Calu3 (cell line): ENCODE data around the gene LBP. TPM values are rescaled to one million over a fixed set of nuclear protein-coding genes. Genes with fewer than 3 reads are reported as not detected.

Experiments used
- Bru-seq: library from RNA; stranded (reverse); fragments of 400-500 nt; gene quantifications from one replicate; lab custom pipeline; 2021; lab: Mats Ljungman, UMichigan
- BruChase-seq, 2 experiments: library from RNA; stranded (reverse); fragments of 400-500 nt; gene quantifications; one replicate each; lab custom pipeline; 2021; lab: Mats Ljungman, UMichigan
- BruUV-seq: library from RNA; stranded (reverse); fragments of 400-500 nt; replicated peaks from 2 replicates; lab custom pipeline; 2021; lab: Mats Ljungman, UMichigan
- CTCF ChIA-PET: fragments of 300-600 bp; sonication (Branson Sonifier 250); formaldehyde crosslinking; loops from one replicate; lab custom pipeline; 2022; ENCODE audit warnings: antibody characterized with exemption; lab: Charles Lee
- DNase-seq: peaks from one replicate; pipeline ENCODE4 v3.0.0; 2022
- H3K27ac Mint-ChIP-seq: one replicate; pipeline ENCODE4 v1.8.0; 2022; ENCODE audit warnings: mixed read lengths; ENCODE audit not compliant: unreplicated experiment
- H3K27me3 Mint-ChIP-seq: one replicate; pipeline ENCODE4 v1.8.0; 2022; ENCODE audit warnings: mixed read lengths; ENCODE audit not compliant: unreplicated experiment
- H3K36me3 Mint-ChIP-seq: one replicate; pipeline ENCODE4 v1.8.0; 2022; ENCODE audit warnings: mild to moderate bottlenecking, moderate library complexity, mixed read lengths; ENCODE audit not compliant: insufficient read depth, unreplicated experiment
- H3K4me1 Mint-ChIP-seq: one replicate; pipeline ENCODE4 v1.8.0; 2022; ENCODE audit warnings: mild to moderate bottlenecking, low read depth, mixed read lengths; ENCODE audit not compliant: unreplicated experiment
- H3K4me3 Mint-ChIP-seq: one replicate; pipeline ENCODE4 v1.8.0; 2022; ENCODE audit warnings: mild to moderate bottlenecking, low read depth, moderate library complexity, mixed read lengths; ENCODE audit not compliant: unreplicated experiment
- H3K9me3 Mint-ChIP-seq: one replicate; pipeline ENCODE4 v1.8.0; 2022; ENCODE audit warnings: low read depth, mixed read lengths; ENCODE audit not compliant: unreplicated experiment
- intact Hi-C: fragments of 100-400 bp; cut with micrococcal nuclease; formaldehyde crosslinking; loops from one replicate; pipeline ENCODE4 v1.10.0; 2022; ENCODE audit not compliant: unreplicated experiment
- long read RNA-seq: library from polyadenylated mRNA; stranded (forward); transcript quantifications from one replicate; pipeline ENCODE4 v2.0.0, GENCODE V29; 2022
- total RNA-seq: library from RNA; stranded (reverse); gene quantifications from 2 replicates; pipeline ENCODE4 v1.2.3, GENCODE V29; 2022
- TF ChIP-seq, protein P1 (sequence below): fragments of 200-600 bp; IDR thresholded peaks from one replicate; pipeline ENCODE4 v1.8.0; 2022; ENCODE audit warnings: antibody characterized with exemption; ENCODE audit not compliant: unreplicated experiment

The LBP gene, protein sequence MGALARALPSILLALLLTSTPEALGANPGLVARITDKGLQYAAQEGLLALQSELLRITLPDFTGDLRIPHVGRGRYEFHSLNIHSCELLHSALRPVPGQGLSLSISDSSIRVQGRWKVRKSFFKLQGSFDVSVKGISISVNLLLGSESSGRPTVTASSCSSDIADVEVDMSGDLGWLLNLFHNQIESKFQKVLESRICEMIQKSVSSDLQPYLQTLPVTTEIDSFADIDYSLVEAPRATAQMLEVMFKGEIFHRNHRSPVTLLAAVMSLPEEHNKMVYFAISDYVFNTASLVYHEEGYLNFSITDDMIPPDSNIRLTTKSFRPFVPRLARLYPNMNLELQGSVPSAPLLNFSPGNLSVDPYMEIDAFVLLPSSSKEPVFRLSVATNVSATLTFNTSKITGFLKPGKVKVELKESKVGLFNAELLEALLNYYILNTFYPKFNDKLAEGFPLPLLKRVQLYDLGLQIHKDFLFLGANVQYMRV
- total RNA-seq (not detected in 2 replicates), Bru-seq, nascent RNA (not detected), BruChase-seq, experiment 1, labeled RNA remaining after a 6-hour chase (not detected), BruChase-seq, experiment 2, labeled RNA remaining after a 2-hour chase (not detected)
- long read RNA-seq = 0 reads

DNA sequence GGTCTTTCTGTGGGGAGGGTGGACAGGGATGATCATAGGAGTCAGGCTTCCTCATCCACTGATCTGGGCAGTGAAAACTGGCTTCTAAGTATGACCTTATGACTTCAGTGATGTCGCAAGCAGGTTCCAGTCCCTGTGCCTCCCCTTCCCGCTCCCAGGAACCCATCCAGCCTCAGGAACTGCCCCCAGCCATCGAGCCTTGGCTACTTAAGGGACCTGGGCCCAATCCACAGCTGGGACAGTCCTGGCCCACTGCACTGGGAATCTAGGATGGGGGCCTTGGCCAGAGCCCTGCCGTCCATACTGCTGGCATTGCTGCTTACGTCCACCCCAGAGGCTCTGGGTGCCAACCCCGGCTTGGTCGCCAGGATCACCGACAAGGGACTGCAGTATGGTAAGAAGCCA lies at the start of gene LBP:
LBP (plus strand) TSS at position 236 of the 405 bp plus-strand sequence; CDS start at position 271, 35 bp downstream.
- TF ChIP-seq, protein P1, sequence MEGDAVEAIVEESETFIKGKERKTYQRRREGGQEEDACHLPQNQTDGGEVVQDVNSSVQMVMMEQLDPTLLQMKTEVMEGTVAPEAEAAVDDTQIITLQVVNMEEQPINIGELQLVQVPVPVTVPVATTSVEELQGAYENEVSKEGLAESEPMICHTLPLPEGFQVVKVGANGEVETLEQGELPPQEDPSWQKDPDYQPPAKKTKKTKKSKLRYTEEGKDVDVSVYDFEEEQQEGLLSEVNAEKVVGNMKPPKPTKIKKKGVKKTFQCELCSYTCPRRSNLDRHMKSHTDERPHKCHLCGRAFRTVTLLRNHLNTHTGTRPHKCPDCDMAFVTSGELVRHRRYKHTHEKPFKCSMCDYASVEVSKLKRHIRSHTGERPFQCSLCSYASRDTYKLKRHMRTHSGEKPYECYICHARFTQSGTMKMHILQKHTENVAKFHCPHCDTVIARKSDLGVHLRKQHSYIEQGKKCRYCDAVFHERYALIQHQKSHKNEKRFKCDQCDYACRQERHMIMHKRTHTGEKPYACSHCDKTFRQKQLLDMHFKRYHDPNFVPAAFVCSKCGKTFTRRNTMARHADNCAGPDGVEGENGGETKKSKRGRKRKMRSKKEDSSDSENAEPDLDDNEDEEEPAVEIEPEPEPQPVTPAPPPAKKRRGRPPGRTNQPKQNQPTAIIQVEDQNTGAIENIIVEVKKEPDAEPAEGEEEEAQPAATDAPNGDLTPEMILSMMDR = no peak
- Mint-ChIP-seq H3K36me3 (peaks cover 12% of the 10 kb centered on the region), H3K27ac (no peak within 1 kb of the TSS), H3K4me1 (peaks cover 18% of the 10 kb centered on the region), H3K9me3 (no peaks in the 10 kb centered on the region), H3K4me3 (no peak within 1 kb of the TSS), H3K27me3 (peaks cover 53% of the 10 kb centered on the region)
- DNase-seq = no peak
- intact Hi-C loops = no loop called here
- CTCF ChIA-PET = interaction anchor here (1.5 kb wide), 1 partner anchor 10 kb away, joined by 3 read pairs; no protein-coding TSS in a partner anchor
- BruUV-seq = no TSS peak

DNA sequence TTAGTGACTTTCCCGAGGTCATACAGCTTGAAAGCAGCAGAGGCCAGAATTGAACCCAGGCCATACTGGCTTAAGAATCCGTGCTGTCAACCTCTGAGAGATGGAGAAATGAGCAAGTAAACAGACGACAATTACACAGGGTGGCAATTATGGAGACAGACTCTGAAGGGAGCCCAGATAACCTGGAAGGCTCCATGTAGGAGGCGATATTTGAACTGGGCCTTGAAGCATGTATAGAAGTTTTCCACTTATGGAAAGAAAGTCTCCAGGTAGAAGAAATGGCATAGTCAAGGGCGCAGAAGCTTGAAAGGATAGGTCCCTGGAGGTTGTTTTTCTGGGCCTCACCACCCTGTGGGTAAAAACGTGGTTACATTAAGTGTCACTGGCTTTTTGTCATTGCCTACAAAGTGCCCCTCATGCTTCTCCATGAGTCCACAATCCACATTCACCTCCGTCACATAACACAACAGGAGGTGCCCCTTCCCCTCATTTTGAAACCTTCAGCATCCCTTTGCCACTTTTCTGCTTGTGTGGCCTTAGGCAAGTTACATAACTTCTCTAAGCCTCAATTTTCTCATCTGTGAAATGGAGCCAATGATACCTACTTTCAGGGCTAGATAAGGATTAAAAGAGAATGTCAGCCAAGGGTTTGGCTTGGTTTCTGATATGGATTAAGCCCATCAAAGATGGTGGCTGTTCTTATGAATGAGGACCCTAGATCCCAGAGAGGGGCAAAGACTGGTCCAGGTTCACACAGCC lies 48.2 kb upstream of the LBP start:
- peaks cover 13% of the 10 kb centered on the region for H3K27me3 Mint-ChIP-seq
- no peak for DNase-seq
- no peaks in the 10 kb centered on the region for H3K9me3 Mint-ChIP-seq
- no peak overlapping the region for H3K4me3 Mint-ChIP-seq
- no peak overlapping the region for H3K27ac Mint-ChIP-seq
- TF ChIP-seq, protein P1 = no peak
- peaks cover 6% of the 10 kb centered on the region for H3K36me3 Mint-ChIP-seq
- peaks cover 26% of the 10 kb centered on the region for H3K4me1 Mint-ChIP-seq
- CTCF ChIA-PET = interaction anchor here (0.5 kb wide), 1 partner anchor 1009 kb away, joined by 7 read pairs; no protein-coding TSS in a partner anchor
- intact Hi-C loops = no loop called here
- no TSS peak for BruUV-seq

DNA sequence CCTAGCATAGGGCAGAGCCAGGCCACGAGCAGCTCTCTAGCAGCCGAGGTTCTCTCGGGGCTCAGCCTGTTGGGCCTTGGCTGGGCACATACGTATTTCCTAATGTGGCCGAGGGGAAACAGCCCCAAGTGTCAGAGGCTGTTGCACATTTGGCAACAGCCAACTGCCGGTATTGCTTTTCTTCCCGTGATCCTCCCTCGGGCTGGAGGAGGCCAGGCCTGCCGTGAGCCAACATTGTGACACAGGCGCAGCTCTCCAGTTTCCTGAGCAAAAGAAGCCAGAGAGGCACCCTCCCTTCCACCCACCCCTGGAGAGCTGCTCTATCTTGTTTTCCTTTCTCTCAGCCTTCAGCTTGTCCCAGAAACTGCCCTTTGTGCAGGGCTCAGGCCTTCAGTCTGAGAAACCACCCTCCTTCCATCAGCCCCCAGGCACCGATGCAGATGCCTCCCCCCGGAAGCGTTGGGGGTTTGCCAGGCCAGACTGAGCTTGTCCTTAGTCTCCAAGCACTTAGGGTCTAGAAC lies 47.5 kb upstream of the LBP start:
- intact Hi-C loops = no loop called here
- peaks cover 6% of the 10 kb centered on the region for H3K36me3 Mint-ChIP-seq

More for the DNA sequence above, 47.5 kb upstream of the LBP start:
- H3K27me3 Mint-ChIP-seq = peaks cover 20% of the 10 kb centered on the region
- CTCF ChIA-PET = interaction anchor here (0.5 to 0.7 kb wide), 2 partner anchors 445 to 1010 kb away, joined by 4 to 7 read pairs; no protein-coding TSS in a partner anchor
- TF ChIP-seq, protein P1 = no peak
- no peak for DNase-seq
- no TSS peak for BruUV-seq
- H3K27ac Mint-ChIP-seq = no peak overlapping the region
- H3K4me3 Mint-ChIP-seq = no peak overlapping the region
- H3K9me3 Mint-ChIP-seq = no peaks in the 10 kb centered on the region
- H3K4me1 Mint-ChIP-seq = peaks cover 18% of the 10 kb centered on the region
